Type B pancreatic cell (in vitro differentiated cells): ENCODE data around the gene RASAL2. TPM values are rescaled to one million over a fixed set of nuclear protein-coding genes. Genes with fewer than 3 reads are reported as not detected.
"Not testable (repeated sequence)": the region's sequence is repeated elsewhere in the genome, so short reads cannot be mapped to it uniquely, and the experiment has no call there.

Experiments
- DNase-seq: peaks from one replicate; pipeline ENCODE4 v3.0.0; 2021; ENCODE audit warnings: mixed read lengths; ENCODE audit not compliant: unreplicated experiment; ENCODE audit errors: extremely low spot score
- H3K27ac Mint-ChIP-seq: 2 replicates; pipeline ENCODE4 v1.8.0; 2021; ENCODE audit warnings: mild to moderate bottlenecking, mixed read lengths
- H3K27me3 Mint-ChIP-seq: 2 replicates; pipeline ENCODE4 v1.8.0; 2021; ENCODE audit warnings: mixed read lengths
- H3K36me3 Mint-ChIP-seq: 2 replicates; pipeline ENCODE4 v1.8.0; 2021; ENCODE audit warnings: mixed read lengths
- H3K4me1 Mint-ChIP-seq: one replicate; pipeline ENCODE4 v1.8.0; 2021; ENCODE audit warnings: mixed read lengths; ENCODE audit not compliant: unreplicated experiment
- H3K4me3 Mint-ChIP-seq: 2 replicates; pipeline ENCODE4 v1.8.0; 2021; ENCODE audit warnings: mild to moderate bottlenecking, mixed read lengths
- H3K9me3 Mint-ChIP-seq: 2 replicates; pipeline ENCODE4 v1.8.0; 2021; ENCODE audit warnings: mixed read lengths
- total RNA-seq: library from RNA; stranded (reverse); gene quantifications from 2 replicates; pipeline ENCODE4 v1.2.1, GENCODE V29; 2021; ENCODE audit warnings: low replicate concordance
- TF ChIP-seq, protein P1 (sequence below): fragments of 200-600 bp; sonication (generic); conservative IDR thresholded peaks from 2 replicates; pipeline ENCODE4 v1.5.0; 2021; ENCODE audit warnings: antibody characterized with exemption, mild to moderate bottlenecking

The RASAL2 gene
- total RNA-seq, 1 donor from 2014 or later: 21.8 TPM

DNA sequence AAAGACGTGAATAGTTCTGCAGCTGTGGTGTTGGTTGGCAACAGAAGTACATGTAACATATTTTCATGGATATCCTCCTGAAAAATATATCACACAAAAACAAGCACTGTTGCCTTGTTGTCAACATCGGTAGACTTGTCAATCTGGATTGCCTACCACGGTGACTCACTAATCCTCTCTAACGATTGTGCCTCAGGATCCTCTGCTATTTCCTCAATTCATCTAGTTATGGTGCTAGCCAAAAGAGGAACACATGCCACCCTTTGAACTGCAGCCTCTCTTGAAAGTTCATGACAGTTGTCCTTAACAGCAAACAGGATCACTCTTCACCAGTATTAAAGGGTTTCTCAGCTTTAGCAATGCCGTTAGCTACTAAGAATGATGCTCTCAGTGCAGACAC lies 25.7 kb downstream of the RASAL2 start:
- Mint-ChIP-seq H3K36me3 (no peaks in the 10 kb centered on the region), H3K4me1 (peaks cover 7% of the 10 kb centered on the region), H3K27me3 (no peaks in the 10 kb centered on the region), H3K9me3 (peaks cover 8% of the 10 kb centered on the region), H3K27ac (peak overlapping the region; percentile 39), H3K4me3 (no peak overlapping the region)
- TF ChIP-seq, protein P1, sequence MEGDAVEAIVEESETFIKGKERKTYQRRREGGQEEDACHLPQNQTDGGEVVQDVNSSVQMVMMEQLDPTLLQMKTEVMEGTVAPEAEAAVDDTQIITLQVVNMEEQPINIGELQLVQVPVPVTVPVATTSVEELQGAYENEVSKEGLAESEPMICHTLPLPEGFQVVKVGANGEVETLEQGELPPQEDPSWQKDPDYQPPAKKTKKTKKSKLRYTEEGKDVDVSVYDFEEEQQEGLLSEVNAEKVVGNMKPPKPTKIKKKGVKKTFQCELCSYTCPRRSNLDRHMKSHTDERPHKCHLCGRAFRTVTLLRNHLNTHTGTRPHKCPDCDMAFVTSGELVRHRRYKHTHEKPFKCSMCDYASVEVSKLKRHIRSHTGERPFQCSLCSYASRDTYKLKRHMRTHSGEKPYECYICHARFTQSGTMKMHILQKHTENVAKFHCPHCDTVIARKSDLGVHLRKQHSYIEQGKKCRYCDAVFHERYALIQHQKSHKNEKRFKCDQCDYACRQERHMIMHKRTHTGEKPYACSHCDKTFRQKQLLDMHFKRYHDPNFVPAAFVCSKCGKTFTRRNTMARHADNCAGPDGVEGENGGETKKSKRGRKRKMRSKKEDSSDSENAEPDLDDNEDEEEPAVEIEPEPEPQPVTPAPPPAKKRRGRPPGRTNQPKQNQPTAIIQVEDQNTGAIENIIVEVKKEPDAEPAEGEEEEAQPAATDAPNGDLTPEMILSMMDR: no peak
- no peak for DNase-seq

DNA sequence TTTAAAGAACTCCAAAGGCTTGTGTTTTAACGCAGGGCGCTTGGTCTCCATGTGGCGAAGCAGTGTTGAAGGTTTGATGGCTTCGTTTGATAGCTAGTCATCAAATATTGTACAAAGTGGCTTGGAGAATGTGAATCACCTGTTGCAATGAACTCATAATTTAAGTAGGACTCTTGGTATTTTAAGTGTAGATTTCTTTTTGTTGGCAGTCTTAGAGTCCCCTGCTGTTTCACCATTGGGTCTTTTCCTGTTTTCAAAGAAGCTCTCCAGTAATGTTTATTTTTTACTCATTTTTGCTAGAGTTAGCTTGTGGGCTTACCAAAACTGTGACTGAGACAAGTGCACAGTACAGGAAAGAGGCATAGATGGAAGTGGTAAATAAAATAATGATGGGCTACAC lies 26.2 kb downstream of the RASAL2 start:
- DNase-seq: no peak
- Mint-ChIP-seq H3K27ac (peak overlapping the region; percentile 32), H3K4me1 (peaks cover 7% of the 10 kb centered on the region), H3K27me3 (no peaks in the 10 kb centered on the region), H3K9me3 (peaks cover 8% of the 10 kb centered on the region), H3K36me3 (no peaks in the 10 kb centered on the region), H3K4me3 (no peak overlapping the region)
- TF ChIP-seq, protein P1: no peak

DNA sequence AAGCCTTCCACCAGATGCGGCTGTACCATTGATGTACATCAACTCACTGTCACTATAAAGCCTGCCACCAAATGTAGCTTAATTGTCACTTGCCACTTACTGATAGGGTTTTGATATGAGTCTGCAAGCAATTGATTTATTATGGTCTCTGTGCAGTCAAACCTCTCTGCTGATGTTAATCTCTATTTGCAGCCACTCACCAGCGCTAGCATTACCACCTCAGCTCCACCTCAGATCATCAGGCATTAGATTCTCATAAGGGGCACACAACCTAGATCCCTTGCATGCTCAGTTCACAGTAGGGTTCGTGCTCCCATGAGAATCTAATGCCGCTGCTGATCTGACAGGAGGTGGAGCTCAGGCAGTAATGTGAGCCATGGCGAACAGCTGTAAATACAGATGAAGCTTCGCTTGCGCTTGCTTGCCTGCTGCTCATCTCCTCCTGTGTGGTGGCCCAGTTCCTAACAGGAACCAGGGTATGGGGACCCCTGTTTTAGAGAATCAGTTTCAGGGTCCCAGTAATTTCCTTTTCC lies 26.7 kb downstream of the RASAL2 start:
- not testable (repeated sequence) for DNase-seq, H3K27ac Mint-ChIP-seq, H3K9me3 Mint-ChIP-seq, H3K4me3 Mint-ChIP-seq, H3K4me1 Mint-ChIP-seq, H3K36me3 Mint-ChIP-seq, H3K27me3 Mint-ChIP-seq

DNA sequence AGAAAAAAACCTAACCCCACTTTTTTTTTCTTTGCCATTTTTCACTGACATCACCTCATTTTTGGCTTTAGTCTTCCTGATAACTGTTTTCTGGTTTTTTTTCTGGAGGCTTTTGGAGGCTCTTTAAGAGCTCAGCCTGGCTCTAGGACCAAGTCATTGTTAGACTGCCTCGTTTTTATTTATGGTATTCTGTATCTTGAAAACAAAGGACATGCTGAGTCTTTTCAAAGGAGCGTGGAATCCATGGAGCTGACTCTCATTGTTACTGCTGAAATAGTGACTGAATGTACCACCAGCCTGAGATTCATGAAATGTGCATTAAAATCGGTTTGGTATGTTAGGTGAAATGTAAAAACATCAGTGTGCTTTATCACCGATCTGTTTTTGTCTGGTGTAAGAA lies 28.0 kb downstream of the RASAL2 start:
- no peak for DNase-seq
- TF ChIP-seq, protein P1: no peak
- H3K9me3 Mint-ChIP-seq: peaks cover 8% of the 10 kb centered on the region
- no peak overlapping the region for H3K4me3 Mint-ChIP-seq
- no peak overlapping the region for H3K27ac Mint-ChIP-seq
- peaks cover 6% of the 10 kb centered on the region for H3K36me3 Mint-ChIP-seq
- H3K4me1 Mint-ChIP-seq: peaks cover 12% of the 10 kb centered on the region
- H3K27me3 Mint-ChIP-seq: no peaks in the 10 kb centered on the region

DNA sequence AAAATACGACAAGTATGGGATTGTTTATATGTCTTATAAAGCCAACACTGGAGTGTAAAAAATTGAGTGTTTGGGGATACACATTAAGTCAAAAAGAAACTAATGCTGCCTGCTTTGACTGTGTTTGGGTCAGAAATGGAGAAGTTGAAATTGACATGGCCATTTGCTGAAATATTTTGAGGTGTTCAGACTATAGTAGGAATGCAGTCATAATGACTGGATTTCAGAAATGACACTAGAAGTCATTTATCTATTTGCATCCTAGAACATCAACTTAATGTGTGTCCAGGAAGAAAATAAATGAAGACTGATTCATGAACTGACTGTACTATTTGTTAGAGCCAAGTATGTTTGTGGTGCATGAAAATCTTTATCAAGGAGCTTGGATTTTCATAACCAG lies 28.4 kb downstream of the RASAL2 start:
- Mint-ChIP-seq H3K27me3 (no peaks in the 10 kb centered on the region), H3K9me3 (peaks cover 8% of the 10 kb centered on the region), H3K27ac (no peak overlapping the region), H3K36me3 (peaks cover 6% of the 10 kb centered on the region), H3K4me1 (peaks cover 12% of the 10 kb centered on the region), H3K4me3 (no peak overlapping the region)
- TF ChIP-seq, protein P1: no peak
- DNase-seq: no peak

DNA sequence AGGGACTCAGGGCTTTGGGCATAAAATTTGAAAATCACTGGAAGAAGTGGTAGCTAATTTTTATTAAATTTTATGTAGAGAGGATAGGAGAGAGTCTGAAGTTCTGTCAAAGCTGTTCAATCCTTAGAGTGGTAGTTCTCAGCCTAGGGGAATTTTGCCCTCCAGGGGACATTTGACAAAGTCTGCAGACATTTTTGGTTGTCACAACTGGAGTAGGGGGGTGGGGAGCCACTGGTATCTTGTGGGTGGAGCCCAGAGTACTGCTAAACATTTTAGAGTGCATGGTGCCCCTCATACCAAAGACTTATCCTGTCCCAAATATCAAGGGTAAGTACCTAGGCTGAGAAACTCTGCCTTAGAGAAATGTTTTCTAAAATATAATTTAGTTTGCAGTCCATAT lies 30.2 kb downstream of the RASAL2 start:
- no peak overlapping the region for H3K27ac Mint-ChIP-seq
- no peak overlapping the region for H3K4me3 Mint-ChIP-seq
- peaks cover 12% of the 10 kb centered on the region for H3K4me1 Mint-ChIP-seq
- TF ChIP-seq, protein P1: no peak
- H3K9me3 Mint-ChIP-seq: peaks cover 8% of the 10 kb centered on the region
- no peak for DNase-seq
- no peaks in the 10 kb centered on the region for H3K27me3 Mint-ChIP-seq
- H3K36me3 Mint-ChIP-seq: peaks cover 6% of the 10 kb centered on the region
